Activated naive CD8-positive, alpha-beta T cell treated with anti-CD3 and anti-CD28 coated beads, Interleukin-2, amount 50 U/mL, for 16 hours (primary cell): ENCODE results near the gene AKAP12.

Experiments used
- DNase-seq: peaks from one replicate; pipeline ENCODE4 v3.0.0-alpha.2; 2020; ENCODE audit warnings: low read depth, low spot score

AKAP12 gene

GRCh38 chr6:151240036-151240685 lies 394 bp downstream of the AKAP12 start:
- DNase-seq: no peak

GRCh38 chr6:151240791-151241642 lies 1.2 kb downstream of the AKAP12 start:
- no peak for DNase-seq

- DNase-seq: no peak
Measured at GRCh38 chr6:151241853-151242252, 2.1 kb downstream of the AKAP12 start.

GRCh38 chr6:151242420-151242861 lies 2.7 kb downstream of the AKAP12 start:
- no peak for DNase-seq

- no peak for DNase-seq
Measured at GRCh38 chr6:151243481-151243880, 3.7 kb downstream of the AKAP12 start.

GRCh38 chr6:151247490-151247889 lies 7.7 kb downstream of the AKAP12 start:
- DNase-seq: no peak

- no peak for DNase-seq
Measured at GRCh38 chr6:151248295-151248694, 8.5 kb downstream of the AKAP12 start.

- no peak for DNase-seq
Measured at GRCh38 chr6:151252634-151253033, 12.9 kb downstream of the AKAP12 start.

GRCh38 chr6:151254451-151255081 lies 14.8 kb downstream of the AKAP12 start:
- DNase-seq: no peak

GRCh38 chr6:151255811-151256210 lies 16.0 kb downstream of the AKAP12 start:
- no peak for DNase-seq

- no peak for DNase-seq
Measured at GRCh38 chr6:151257985-151258445, 18.2 kb downstream of the AKAP12 start.

GRCh38 chr6:151260205-151260604 lies 20.4 kb downstream of the AKAP12 start:
- DNase-seq: no peak

GRCh38 chr6:151263035-151263434 lies 23.3 kb downstream of the AKAP12 start:
- no peak for DNase-seq

GRCh38 chr6:151263967-151264366 lies 24.2 kb downstream of the AKAP12 start:
- no peak for DNase-seq

GRCh38 chr6:151265282-151265681 lies 25.5 kb downstream of the AKAP12 start:
- no peak for DNase-seq

GRCh38 chr6:151269321-151269995 lies 29.7 kb downstream of the AKAP12 start:
- DNase-seq: no peak

- DNase-seq: no peak
Measured at GRCh38 chr6:151275121-151275520, 35.4 kb downstream of the AKAP12 start.

GRCh38 chr6:151275566-151275965 lies 35.8 kb downstream of the AKAP12 start:
- DNase-seq: no peak

- DNase-seq: no peak
Measured at GRCh38 chr6:151276112-151276740, 36.5 kb downstream of the AKAP12 start.

GRCh38 chr6:151279891-151280290 lies 40.1 kb downstream of the AKAP12 start:
- DNase-seq: no peak

- no peak for DNase-seq
Measured at GRCh38 chr6:151280859-151281258, 41.1 kb downstream of the AKAP12 start.
